Prostate gland (tissue), 2 donors: ENCODE results near the gene CCR5.

Experiments
- POLR2A ChIP-seq: fragments of 450-650 bp; IDR thresholded peaks from one replicate; pipeline ENCODE4 v1.6.1; 2016; ENCODE audit warnings: antibody characterized with exemption, mild to moderate bottlenecking
- TF ChIP-seq, protein P1 (sequence below), 4 experiments: fragments of 200-600 bp in 2 of 4; fragments of 450-650 bp in 2 of 4; sonication (generic) in 2 of 4; IDR thresholded peaks; 1 replicate in 3 of 4; 2 replicates in 1 of 4; pipeline ENCODE4 v1.5.1; 2016 to 2019; ENCODE audit warnings: antibody characterized with exemption in 4 of 4, mild to moderate bottlenecking in 2 of 4, moderate library complexity in 2 of 4

DNA sequence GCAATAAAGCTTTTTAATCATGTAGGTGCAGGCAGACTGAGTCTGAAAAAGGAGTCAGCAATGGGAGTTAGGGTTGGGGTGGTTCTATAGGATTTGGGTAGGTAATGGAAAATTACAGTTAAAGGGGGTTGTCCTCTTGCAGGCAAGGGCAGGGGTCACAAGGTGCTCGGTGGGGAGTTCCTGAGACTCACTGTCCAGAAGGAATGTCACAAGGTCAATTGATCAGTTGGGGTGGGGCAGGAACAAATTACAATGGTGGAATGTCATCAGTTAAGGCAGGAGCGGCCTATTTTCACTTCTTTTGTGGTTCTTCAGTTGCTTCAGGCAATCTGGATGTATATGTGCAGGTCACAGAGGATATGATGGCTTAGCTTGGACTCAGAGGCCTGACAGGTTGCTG, 22.3 kb downstream of the CCR5 start:
- TF ChIP-seq, protein P1, sequence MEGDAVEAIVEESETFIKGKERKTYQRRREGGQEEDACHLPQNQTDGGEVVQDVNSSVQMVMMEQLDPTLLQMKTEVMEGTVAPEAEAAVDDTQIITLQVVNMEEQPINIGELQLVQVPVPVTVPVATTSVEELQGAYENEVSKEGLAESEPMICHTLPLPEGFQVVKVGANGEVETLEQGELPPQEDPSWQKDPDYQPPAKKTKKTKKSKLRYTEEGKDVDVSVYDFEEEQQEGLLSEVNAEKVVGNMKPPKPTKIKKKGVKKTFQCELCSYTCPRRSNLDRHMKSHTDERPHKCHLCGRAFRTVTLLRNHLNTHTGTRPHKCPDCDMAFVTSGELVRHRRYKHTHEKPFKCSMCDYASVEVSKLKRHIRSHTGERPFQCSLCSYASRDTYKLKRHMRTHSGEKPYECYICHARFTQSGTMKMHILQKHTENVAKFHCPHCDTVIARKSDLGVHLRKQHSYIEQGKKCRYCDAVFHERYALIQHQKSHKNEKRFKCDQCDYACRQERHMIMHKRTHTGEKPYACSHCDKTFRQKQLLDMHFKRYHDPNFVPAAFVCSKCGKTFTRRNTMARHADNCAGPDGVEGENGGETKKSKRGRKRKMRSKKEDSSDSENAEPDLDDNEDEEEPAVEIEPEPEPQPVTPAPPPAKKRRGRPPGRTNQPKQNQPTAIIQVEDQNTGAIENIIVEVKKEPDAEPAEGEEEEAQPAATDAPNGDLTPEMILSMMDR (IDR thresholded peaks at IDR 0.05): no peak
- TF ChIP-seq POLR2A: no peak
